HK-2 (cell line): ENCODE measurements around the gene CD82.
"Not testable (repeated sequence)": the region's sequence is repeated elsewhere in the genome, so short reads cannot be mapped to it uniquely, and the experiment has no call there.

Experiments used
- DNase-seq: peaks from one replicate; pipeline ENCODE4 v3.0.0-alpha.2; 2018; ENCODE audit not compliant: unreplicated experiment

The CD82 gene

GRCh38 chr11:44631831-44632230, 66.4 kb downstream of the CD82 start:
- no peak for DNase-seq

GRCh38 chr11:44632466-44633123, 67.1 kb downstream of the CD82 start:
- peak; percentile 21 for DNase-seq

GRCh38 chr11:44633641-44634040, 68.2 kb downstream of the CD82 start:
- no peak for DNase-seq

- peak; percentile 83 for DNase-seq
These were observed 69.2 kb downstream of the CD82 start for GRCh38 chr11:44634401-44635281.

- no peak for DNase-seq
These were observed 72.0 kb downstream of the CD82 start for GRCh38 chr11:44637487-44637886.

- no peak for DNase-seq
These were observed 72.6 kb downstream of the CD82 start for GRCh38 chr11:44638032-44638431.

GRCh38 chr11:44643217-44643616, 77.8 kb downstream of the CD82 start:
- DNase-seq: no peak

GRCh38 chr11:44645827-44646226, 80.4 kb downstream of the CD82 start:
- no peak for DNase-seq

GRCh38 chr11:44647255-44647955, 81.9 kb downstream of the CD82 start:
- DNase-seq: not testable (repeated sequence)

GRCh38 chr11:44648109-44648508, 82.6 kb downstream of the CD82 start:
- DNase-seq: no peak

GRCh38 chr11:44651535-44652155, 86.2 kb downstream of the CD82 start:
- DNase-seq: no peak

- no peak for DNase-seq
These were observed 87.6 kb downstream of the CD82 start for GRCh38 chr11:44652901-44653644.

GRCh38 chr11:44654057-44654456, 88.6 kb downstream of the CD82 start:
- DNase-seq: no peak

- DNase-seq: no peak
These were observed 89.1 kb downstream of the CD82 start for GRCh38 chr11:44654596-44654995.

- no peak for DNase-seq
These were observed 92.5 kb downstream of the CD82 start for GRCh38 chr11:44657836-44658505.

- DNase-seq: no peak
These were observed 93.0 kb downstream of the CD82 start for GRCh38 chr11:44658506-44658850.

GRCh38 chr11:44659641-44660040, 94.2 kb downstream of the CD82 start:
- DNase-seq: no peak

GRCh38 chr11:44660535-44660934, 95.1 kb downstream of the CD82 start:
- not testable (repeated sequence) for DNase-seq

- no peak for DNase-seq
These were observed 95.9 kb downstream of the CD82 start for GRCh38 chr11:44661311-44661717.
